Adipose tissue (tissue), 3 donors: ENCODE data around the gene BLACAT1. TPM values are rescaled to one million over a fixed set of nuclear protein-coding genes. Genes with fewer than 3 reads are reported as not detected.

ENCODE experiments used
- H3K27ac ChIP-seq: one replicate; pipeline ENCODE4 v1.5.1; 2013; ENCODE audit warnings: low read depth, low read length
- WGBS, 3 donors: extraction: QIAGEN DNeasy Blood & Tissue Kit; methylation state at CpG; one replicate each; pipeline ENCODE4 v1.1.7; 2013; 5-methylcytosine and 5-hydroxymethylcytosine counted together
- polyA plus RNA-seq, 3 donors: library from polyadenylated mRNA; stranded (reverse); fragments of 200-250 nt; gene quantifications; one replicate each; pipeline ENCODE4 v1.2.3, GENCODE V29; 2013
- donor health status: healthy with polysubstance abuse.
- donor health status: Bipolar disorder and iron deficiency.
- donor health status: healthy.

Gene BLACAT1
- under 1 TPM in 1 of 3 donors, not detected in 2; 0.06 TPM for polyA plus RNA-seq

- H3K27ac ChIP-seq = no peak within 1 kb of the TSS
- WGBS, 3 donors = 3 to 4% (median 3%) methylated on average over 51 to 53 of the region's 53 CpGs
Measured at GRCh38 chr1:205455581-205456382, at the start of gene BLACAT1. Gene BLACAT1 (minus strand): TSS chr1:205456045.

- WGBS, 3 donors = 2 to 15% (median 10%) methylated on average over 16 to 18 of the region's 18 CpGs
- no peak overlapping the region for H3K27ac ChIP-seq
Measured at GRCh38 chr1:205505076-205505729, 49.4 kb upstream of the BLACAT1 start.

- H3K27ac ChIP-seq = no peak within 1 kb of the TSS
- WGBS, 3 donors = 4% methylated on average over 39 to 42 of the region's 42 CpGs
Measured at GRCh38 chr1:205504311-205505075, 48.6 kb upstream of the BLACAT1 start, which contains the start of gene CDK18. Gene CDK18 (plus strand): TSS chr1:205504669. CDS start chr1:205523168, 18,499 bp downstream.

- 64 to 82% (median 77%) methylated on average over 3 of the region's 3 CpGs for WGBS, 3 donors
- H3K27ac ChIP-seq = no peak overlapping the region
Measured at GRCh38 chr1:205502992-205503391, 47.1 kb upstream of the BLACAT1 start.

- WGBS, 3 donors = 81 to 95% (median 88%) methylated on average over 3 of the region's 3 CpGs
- H3K27ac ChIP-seq = no peak overlapping the region
Measured at GRCh38 chr1:205502111-205502810, 46.4 kb upstream of the BLACAT1 start.

- 68 to 73% (median 72%) methylated on average over 9 of the region's 9 CpGs for WGBS, 3 donors
- no peak overlapping the region for H3K27ac ChIP-seq
Measured at GRCh38 chr1:205500240-205501233, 44.7 kb upstream of the BLACAT1 start.

GRCh38 chr1:205499789-205500188, 43.9 kb upstream of the BLACAT1 start:
- no peak overlapping the region for H3K27ac ChIP-seq
- WGBS, 3 donors = 61 to 87% (median 83%) methylated on average over 3 of the region's 3 CpGs

GRCh38 chr1:205497351-205497750, 41.5 kb upstream of the BLACAT1 start:
- 74 to 78% (median 74%) methylated on average over 6 to 7 of the region's 7 CpGs for WGBS, 3 donors
- H3K27ac ChIP-seq = no peak overlapping the region

- 96 to 100% (median 100%) methylated on average over 1 of the region's 1 CpG for WGBS, 3 donors
- H3K27ac ChIP-seq = no peak overlapping the region
Measured at GRCh38 chr1:205496661-205497060, 40.8 kb upstream of the BLACAT1 start.

GRCh38 chr1:205495237-205495823, 39.5 kb upstream of the BLACAT1 start:
- H3K27ac ChIP-seq = no peak overlapping the region
- 36 to 71% (median 69%) methylated on average over 9 of the region's 9 CpGs for WGBS, 3 donors

- H3K27ac ChIP-seq = no peak overlapping the region
Measured at GRCh38 chr1:205494115-205494514, 38.3 kb upstream of the BLACAT1 start.

GRCh38 chr1:205493241-205494085, 37.6 kb upstream of the BLACAT1 start:
- 41 to 66% (median 42%) methylated on average over 11 of the region's 11 CpGs for WGBS, 3 donors
- H3K27ac ChIP-seq = no peak overlapping the region

More at GRCh38 chr1:205494115-205494514, 38.3 kb upstream of the BLACAT1 start:
- WGBS, 3 donors = 82 to 92% (median 86%) methylated on average over 4 of the region's 4 CpGs

GRCh38 chr1:205492774-205493173, 36.9 kb upstream of the BLACAT1 start:
- WGBS, 3 donors = 33 to 62% (median 41%) methylated on average over 7 of the region's 7 CpGs
- H3K27ac ChIP-seq = no peak overlapping the region

- no peak overlapping the region for H3K27ac ChIP-seq
- 31 to 62% (median 61%) methylated on average over 2 of the region's 2 CpGs for WGBS, 3 donors
Measured at GRCh38 chr1:205492201-205492667, 36.4 kb upstream of the BLACAT1 start.

- WGBS, 3 donors = 55 to 84% (median 73%) methylated on average over 3 to 4 of the region's 4 CpGs
- H3K27ac ChIP-seq = no peak overlapping the region
Measured at GRCh38 chr1:205491794-205492193, 35.9 kb upstream of the BLACAT1 start.
